NCI-H2227 (cell line): ENCODE results near the gene TRPM5.

Experiments used
- DNase-seq: peaks from one replicate; lab custom pipeline; 2025; ENCODE audit not compliant: unreplicated experiment; lab: John Stamatoyannopoulos, UW

TRPM5 gene

DNA sequence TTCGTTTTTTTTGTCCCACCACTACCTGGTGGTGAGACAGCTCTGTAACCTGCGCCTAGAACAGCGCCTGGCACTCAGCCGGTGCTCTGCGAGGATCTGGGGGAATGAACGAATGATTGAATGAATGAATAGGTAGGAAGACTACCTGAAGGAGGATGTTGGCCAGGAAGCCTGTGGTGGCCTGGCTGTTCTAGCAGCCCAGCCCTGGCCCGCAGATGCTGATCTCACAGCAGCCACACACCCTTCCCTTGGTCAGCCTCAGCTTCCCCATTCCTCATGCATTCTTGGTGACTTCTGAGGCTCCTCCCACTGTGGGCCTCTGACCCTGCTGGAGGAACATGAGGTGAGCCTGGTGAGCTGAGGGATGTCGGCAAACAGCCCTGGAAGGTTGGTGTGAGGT is 3.7 kb downstream of the TRPM5 start:
- no peak for DNase-seq

- DNase-seq: no peak
These were observed 4.5 kb downstream of the TRPM5 start for GRCh38 chr11:2439820-2440219.

GRCh38 chr11:2437516-2437915 is 6.8 kb downstream of the TRPM5 start:
- no peak for DNase-seq

DNA sequence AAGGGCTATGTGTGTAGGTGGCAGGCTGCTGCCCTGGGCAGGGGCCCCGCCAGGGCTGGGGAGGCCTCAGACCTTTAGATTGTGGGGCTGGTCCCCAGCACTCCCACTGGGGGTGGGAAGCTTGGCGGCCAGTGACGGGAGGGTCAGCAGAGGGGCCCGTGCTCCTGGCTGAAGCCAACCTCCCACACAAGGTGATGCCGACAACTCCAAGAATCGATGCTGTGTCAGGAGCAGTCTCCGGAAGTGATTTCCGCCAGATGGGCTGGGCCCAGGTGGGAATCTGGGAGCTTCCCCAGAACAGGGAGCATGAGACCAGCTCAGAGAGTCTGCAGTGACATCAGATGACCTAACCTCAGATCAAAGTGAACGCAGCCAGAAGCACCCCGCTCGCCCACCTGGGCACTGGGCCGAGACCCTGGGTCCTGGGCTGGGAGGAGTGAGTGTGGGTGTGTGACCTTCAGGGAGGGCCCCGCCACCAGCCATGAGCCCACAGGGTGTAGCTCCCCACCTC is 7.7 kb downstream of the TRPM5 start:
- no peak for DNase-seq

- DNase-seq: no peak
These were observed 8.2 kb downstream of the TRPM5 start for GRCh38 chr11:2436013-2436520.

- DNase-seq: no peak
These were observed 8.9 kb downstream of the TRPM5 start for GRCh38 chr11:2435288-2436012.

DNA sequence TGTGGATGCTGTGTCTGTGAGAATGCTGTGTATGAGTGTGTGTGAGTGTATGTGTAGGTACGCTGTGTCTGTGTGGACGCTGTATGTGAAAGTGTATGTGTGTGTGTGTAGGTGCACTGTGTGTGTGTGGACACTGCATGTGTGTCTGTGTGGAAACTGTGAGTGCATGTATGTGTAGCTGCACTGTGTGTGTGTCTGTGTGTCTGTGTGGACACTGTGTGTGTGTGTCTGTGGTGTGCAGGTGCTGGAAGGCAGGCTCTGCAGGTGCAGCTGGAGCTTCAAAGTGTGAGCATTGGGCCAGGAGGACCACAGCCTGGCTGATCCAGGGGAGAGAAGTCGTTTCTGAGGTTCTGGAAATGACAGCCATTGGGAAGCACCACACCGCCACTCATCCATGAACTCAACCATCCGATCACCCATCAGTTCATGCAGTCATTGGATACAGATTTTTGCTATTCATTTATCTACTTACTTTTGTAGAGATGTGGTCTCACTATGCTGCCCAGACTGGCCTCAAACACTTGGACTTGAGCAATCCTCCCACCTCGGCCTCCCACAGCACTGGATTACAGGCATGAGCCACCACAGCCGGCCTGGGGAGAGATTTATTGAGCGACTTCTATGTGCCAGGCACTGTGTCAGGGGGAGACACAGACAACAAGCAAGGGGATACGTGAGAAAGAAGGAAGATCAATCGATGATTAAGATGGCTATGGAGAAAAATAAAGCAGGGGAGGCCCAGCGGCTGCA is 9.6 kb downstream of the TRPM5 start:
- no peak for DNase-seq

- DNase-seq: no peak
These were observed 10.3 kb downstream of the TRPM5 start for GRCh38 chr11:2434008-2434407.

DNA sequence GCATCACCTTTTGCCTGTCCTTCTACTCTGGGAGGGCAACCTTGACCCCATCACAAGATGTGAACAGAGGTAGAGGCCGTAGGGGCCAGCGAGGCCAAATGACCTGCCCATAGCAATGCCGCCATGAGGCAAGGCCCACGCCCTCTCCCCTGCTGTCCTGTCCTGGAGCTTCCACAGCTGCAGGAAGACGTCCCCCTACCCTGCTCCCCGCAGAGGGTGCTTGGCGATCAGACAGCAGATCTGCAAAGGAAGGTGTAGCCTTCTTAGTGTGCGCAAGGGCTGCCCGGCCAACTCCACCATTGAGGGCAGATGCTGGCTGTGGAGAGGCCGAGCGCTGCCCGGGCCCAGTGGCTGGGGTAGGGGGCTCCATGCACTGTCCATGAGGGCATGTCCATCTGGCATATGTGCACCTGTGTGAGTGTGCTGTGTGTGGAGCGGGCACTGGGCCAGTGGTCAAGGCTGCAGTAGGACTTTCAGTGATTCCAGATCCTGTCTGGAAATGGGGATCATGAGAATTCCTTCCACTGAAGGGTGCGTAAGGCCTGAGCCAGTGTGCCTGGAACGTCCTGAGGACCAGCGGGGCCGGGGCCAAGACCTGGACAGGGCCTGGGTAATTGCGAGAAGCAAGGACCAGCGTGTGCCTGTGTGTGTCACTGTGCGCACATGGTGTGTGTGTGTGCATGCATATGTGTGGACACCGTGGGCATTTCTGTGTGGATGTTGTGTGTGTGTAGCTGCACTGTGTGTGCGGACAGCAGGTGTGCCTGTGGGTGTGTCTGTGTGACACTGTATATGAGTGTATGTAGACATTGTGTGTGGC is 11.0 kb downstream of the TRPM5 start:
- DNase-seq: no peak

DNA sequence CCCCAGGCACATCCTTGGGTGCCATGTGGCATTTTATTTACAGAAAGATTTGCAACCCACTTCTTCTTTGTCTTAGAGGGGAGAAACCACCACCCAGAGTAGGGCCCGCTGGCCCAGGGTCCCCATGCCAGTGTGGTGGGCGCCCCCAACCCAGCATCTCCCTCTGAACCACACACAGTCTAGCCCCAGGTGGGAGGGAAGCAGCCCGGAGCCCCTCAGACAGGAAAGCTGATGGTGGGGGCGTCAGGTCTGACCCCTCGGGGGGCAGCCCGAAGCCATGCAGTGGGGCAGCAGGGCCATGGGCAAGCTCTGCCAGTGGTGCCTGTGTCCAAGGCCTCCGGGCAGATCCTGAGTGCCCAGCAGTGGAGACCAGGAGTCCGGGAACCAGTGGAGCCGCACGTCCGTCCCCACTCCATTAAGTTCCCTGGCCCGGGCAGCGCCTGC is 11.7 kb downstream of the TRPM5 start:
- DNase-seq: no peak

DNA sequence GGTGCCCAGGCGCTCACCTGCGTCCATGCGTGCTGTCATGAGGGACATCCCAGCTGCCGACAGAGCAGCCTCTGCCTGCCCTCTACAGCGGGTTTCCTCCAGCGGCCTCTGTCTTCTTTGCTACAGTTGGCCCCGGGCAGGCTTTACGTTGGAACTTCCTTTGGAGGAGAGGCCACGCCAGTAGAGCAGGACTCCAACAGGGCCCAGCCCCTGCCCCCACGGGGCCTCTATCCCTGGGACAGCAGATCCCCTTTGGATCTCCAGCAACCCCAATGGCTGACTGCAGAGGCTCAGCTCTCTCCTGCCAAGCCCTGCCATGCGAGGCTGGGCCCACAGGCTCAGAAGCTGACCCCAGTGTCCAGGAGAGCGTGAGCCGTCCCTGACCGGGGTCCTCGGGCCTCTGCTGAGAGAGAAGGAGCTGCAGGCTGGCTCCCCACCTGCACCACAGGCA is 12.1 kb downstream of the TRPM5 start:
- no peak for DNase-seq

GRCh38 chr11:2431395-2431794 is 12.9 kb downstream of the TRPM5 start:
- DNase-seq: no peak

GRCh38 chr11:2428322-2428795 is 16.0 kb downstream of the TRPM5 start:
- DNase-seq: no peak

DNA sequence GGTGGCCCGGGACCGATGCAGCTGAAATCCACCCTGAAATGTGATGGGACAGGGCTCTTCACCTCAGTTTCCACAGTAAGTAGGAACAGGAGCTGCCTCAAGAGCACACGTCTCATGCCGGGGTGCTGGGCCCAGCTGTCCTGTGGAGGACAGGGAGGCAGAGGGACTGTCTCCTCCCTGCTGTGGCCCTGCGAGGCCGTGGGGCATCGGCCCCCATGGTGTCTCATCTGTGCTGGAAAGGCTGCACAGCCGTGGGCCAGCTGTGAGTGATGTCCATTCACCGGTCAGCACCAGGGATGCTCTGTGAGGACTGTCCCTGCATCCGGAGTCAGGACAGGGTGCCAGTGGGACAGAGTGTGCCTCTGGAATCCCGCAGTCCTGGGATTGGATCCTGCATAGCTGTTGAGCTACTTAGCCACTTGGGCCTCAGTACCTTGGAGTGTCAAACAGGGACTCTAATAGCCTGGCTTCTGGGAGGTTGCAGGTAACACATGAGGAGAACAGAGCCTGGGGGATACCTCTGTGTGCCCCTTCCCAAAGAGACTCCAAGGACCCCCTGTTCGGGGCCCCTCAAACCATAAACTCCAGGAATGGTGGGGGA is 16.5 kb downstream of the TRPM5 start:
- DNase-seq: no peak

- no peak for DNase-seq
These were observed 17.3 kb downstream of the TRPM5 start for GRCh38 chr11:2426826-2427521.

DNA sequence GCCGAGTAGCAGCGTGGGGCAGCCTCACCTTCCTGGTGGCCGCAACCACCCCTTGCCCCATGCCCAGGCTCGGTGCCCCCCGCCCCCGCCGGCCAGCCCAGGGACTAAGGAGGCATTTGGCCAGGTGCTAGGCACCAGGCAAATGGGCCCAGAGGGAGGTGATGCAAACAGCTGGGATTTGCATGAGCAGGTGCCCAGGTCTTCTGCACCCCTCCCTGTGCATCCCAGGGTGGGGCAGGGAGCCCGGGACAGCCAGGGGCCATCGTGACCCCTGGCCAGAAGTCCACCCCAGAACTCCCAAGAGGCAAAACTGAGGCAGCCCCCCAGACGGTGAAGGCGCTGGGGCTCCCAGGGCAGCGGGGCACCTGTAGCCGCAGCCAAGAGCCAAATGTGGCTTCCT is 18.1 kb downstream of the TRPM5 start:
- no peak for DNase-seq

GRCh38 chr11:2425506-2425905 is 18.8 kb downstream of the TRPM5 start:
- DNase-seq: no peak

GRCh38 chr11:2424811-2425495 is 19.4 kb downstream of the TRPM5 start:
- no peak for DNase-seq
